Caco-2 (cell line): ENCODE measurements around the gene RAB35. TPM values are rescaled to one million over a fixed set of nuclear protein-coding genes. Genes with fewer than 3 reads are reported as not detected.
A peak's percentile ranks its signal among the peaks of the same experiment; 100 is the strongest.

Experiments
- BruUV-seq: library from RNA; stranded (reverse); fragments of 400-500 nt; replicated peaks from 2 replicates; lab custom pipeline; 2021; lab: Mats Ljungman, UMichigan
- CTCF ChIA-PET: fragments of 300-600 bp; sonication (Branson Sonifier 250); formaldehyde crosslinking; loops from one replicate; lab custom pipeline; 2022; ENCODE audit warnings: antibody characterized with exemption; lab: Charles Lee
- POLR2A ChIA-PET: fragments of 300-600 bp; sonication (Branson Sonifier 250); formaldehyde crosslinking; loops from one replicate; lab custom pipeline; 2022; ENCODE audit warnings: antibody characterized with exemption; lab: Charles Lee
- DNase-seq, 2 experiments: peaks; one replicate each; pipeline versions ENCODE4 v3.0.0 to v3.0.0-alpha.2; 2020 to 2022
- H3K27me3 ChIP-seq: replicated peaks from 2 replicates; pipeline ENCODE4 v1.6.0; 2011; ENCODE audit warnings: low read length; ENCODE audit not compliant: control insufficient read depth, insufficient read depth
- H3K36me3 ChIP-seq: 2 replicates; pipeline ENCODE4 v1.5.1; 2011; ENCODE audit warnings: low read length; ENCODE audit not compliant: control insufficient read depth, insufficient read depth
- H3K4me1 ChIP-seq: fragments of 250-450 bp; sonication (Bioruptor Pico); 2 replicates; pipeline ENCODE4 v1.5.1; 2020; ENCODE audit warnings: mild to moderate bottlenecking
- H3K4me3 ChIP-seq: 2 replicates; pipeline ENCODE4 v1.5.1; 2011; ENCODE audit warnings: low read depth, mild to moderate bottlenecking, control low read depth, low read length
- H3K9me3 ChIP-seq: fragments of 250-450 bp; sonication (Bioruptor Pico); 2 replicates; pipeline ENCODE4 v1.5.1; 2020; ENCODE audit warnings: mild to moderate bottlenecking, moderate library complexity
- H3K27ac Mint-ChIP-seq: one replicate; pipeline ENCODE4 v1.8.0; 2022; ENCODE audit warnings: mixed read lengths; ENCODE audit not compliant: unreplicated experiment
- H3K27me3 Mint-ChIP-seq: one replicate; pipeline ENCODE4 v1.8.0; 2022; ENCODE audit warnings: mixed read lengths; ENCODE audit not compliant: insufficient read depth, unreplicated experiment
- H3K36me3 Mint-ChIP-seq: one replicate; pipeline ENCODE4 v1.8.0; 2022; ENCODE audit warnings: mild to moderate bottlenecking, mixed read lengths; ENCODE audit not compliant: insufficient read depth, unreplicated experiment
- H3K4me1 Mint-ChIP-seq: one replicate; pipeline ENCODE4 v1.8.0; 2022; ENCODE audit warnings: low read depth, mixed read lengths; ENCODE audit not compliant: unreplicated experiment
- H3K4me3 Mint-ChIP-seq: one replicate; pipeline ENCODE4 v1.8.0; 2022; ENCODE audit warnings: mild to moderate bottlenecking, moderate library complexity, mixed read lengths; ENCODE audit not compliant: unreplicated experiment
- H3K9me3 Mint-ChIP-seq: one replicate; pipeline ENCODE4 v1.8.0; 2022; ENCODE audit warnings: mixed read lengths; ENCODE audit not compliant: unreplicated experiment
- CTCF ChIP-seq, 2 experiments: fragments of 200-600 bp in 1 of 2; IDR thresholded peaks; 1 replicate in 1 of 2; 2 replicates in 1 of 2; pipeline versions ENCODE4 v1.5.1 to v1.8.0; 2011 to 2022; ENCODE audit warnings: antibody characterized with exemption in 1 of 2, control low read depth in 1 of 2, inconsistent platforms in 1 of 2, low read depth in 1 of 2, low read length in 1 of 2, mild to moderate bottlenecking in 1 of 2, moderate library complexity in 1 of 2; ENCODE audit not compliant: insufficient read depth in 1 of 2, severe bottlenecking in 1 of 2, unreplicated experiment in 1 of 2
- intact Hi-C: fragments of 100-400 bp; cut with micrococcal nuclease; formaldehyde crosslinking; loops from one replicate; pipeline ENCODE4 v1.10.0; 2022; ENCODE audit not compliant: unreplicated experiment
- total RNA-seq: library from RNA; stranded (reverse); gene quantifications from 2 replicates; pipeline ENCODE4 v1.2.3, GENCODE V29; 2022

RAB35 gene
- total RNA-seq, 1 experiment from 2014 or later, result 72.0 TPM

- H3K4me1 ChIP-seq, result peaks cover 41% of the 10 kb centered on the region
- Mint-ChIP-seq H3K4me3 (no peak overlapping the region), H3K36me3 (no peaks in the 10 kb centered on the region), H3K4me1 (peaks cover 28% of the 10 kb centered on the region), H3K27ac (no peak overlapping the region), H3K9me3 (no peaks in the 10 kb centered on the region), H3K27me3 (no peaks in the 10 kb centered on the region)
- no peaks in the 10 kb centered on the region for H3K9me3 ChIP-seq
- no peaks in the 10 kb centered on the region for H3K27me3 ChIP-seq
- TF ChIP-seq CTCF (IDR thresholded peaks at IDR 0.05; ENCODE audit: insufficient read depth in 1 of 2, low read depth in 1 of 2, low read length in 1 of 2, severe bottlenecking in 1 of 2, unreplicated experiment in 1 of 2), result no peak
- no peaks in the 10 kb centered on the region for H3K36me3 ChIP-seq
- ChIA-PET POLR2A (no interaction called here), CTCF (interaction anchor here (1.2 kb wide), 1 partner anchor 21 kb away, joined by 4 read pairs; no protein-coding TSS in a partner anchor)
- no peak overlapping the region for H3K4me3 ChIP-seq
- no TSS peak for BruUV-seq
- no peak for DNase-seq
- intact Hi-C loops, result no loop called here
Measured at GRCh38 chr12:120066341-120066740, 50.2 kb downstream of the RAB35 start.

GRCh38 chr12:120065472-120065871 lies 51.1 kb downstream of the RAB35 start:
- H3K27me3 ChIP-seq, result no peaks in the 10 kb centered on the region
- Mint-ChIP-seq H3K4me3 (no peak overlapping the region), H3K9me3 (no peaks in the 10 kb centered on the region), H3K4me1 (peaks cover 28% of the 10 kb centered on the region), H3K36me3 (no peaks in the 10 kb centered on the region), H3K27me3 (no peaks in the 10 kb centered on the region), H3K27ac (no peak overlapping the region)
- BruUV-seq, result no TSS peak
- no peak overlapping the region for H3K4me3 ChIP-seq
- H3K36me3 ChIP-seq, result no peaks in the 10 kb centered on the region
- peaks cover 41% of the 10 kb centered on the region for H3K4me1 ChIP-seq
- no peak for DNase-seq
- no peaks in the 10 kb centered on the region for H3K9me3 ChIP-seq
- POLR2A ChIA-PET, result no interaction called here
- intact Hi-C loops, result loop anchor here (2.0 kb wide), 1 partner anchor 21 kb away; no protein-coding TSS in a partner anchor
- no peak for TF ChIP-seq CTCF (IDR thresholded peaks at IDR 0.05; ENCODE audit: insufficient read depth in 1 of 2, low read depth in 1 of 2, low read length in 1 of 2, severe bottlenecking in 1 of 2, unreplicated experiment in 1 of 2)
- CTCF ChIA-PET, result interaction anchor here (0.5 to 1.2 kb wide), 2 partner anchors 22 to 520 kb away, joined by 4 read pairs; no protein-coding TSS in a partner anchor

GRCh38 chr12:120064054-120064940 lies 52.3 kb downstream of the RAB35 start:
- H3K36me3 Mint-ChIP-seq, result no peaks in the 10 kb centered on the region
- peaks cover 41% of the 10 kb centered on the region for H3K4me1 ChIP-seq
- H3K4me1 Mint-ChIP-seq, result peaks cover 28% of the 10 kb centered on the region
- no TSS peak for BruUV-seq
- CTCF ChIA-PET, result interaction anchor here (0.5 to 2.0 kb wide), 2 partner anchors 23 to 137 kb away, joined by 4 to 9 read pairs; no protein-coding TSS in a partner anchor
- POLR2A ChIA-PET, result interaction anchor here (0.5 to 0.9 kb wide), 5 partner anchors 23 to 1142 kb away, joined by 3 to 4 read pairs (median 4); no protein-coding TSS in a partner anchor
- intact Hi-C loops, result loop anchor here (2.0 kb wide), 1 partner anchor 23 kb away; no protein-coding TSS in a partner anchor
- TF ChIP-seq CTCF (IDR thresholded peaks at IDR 0.05; ENCODE audit: insufficient read depth in 1 of 2, low read depth in 1 of 2, low read length in 1 of 2, severe bottlenecking in 1 of 2, unreplicated experiment in 1 of 2), result no peak
- peak overlapping the region; percentile 73 for H3K27ac Mint-ChIP-seq
- no peaks in the 10 kb centered on the region for H3K36me3 ChIP-seq
- no peaks in the 10 kb centered on the region for H3K27me3 ChIP-seq
- no peaks in the 10 kb centered on the region for H3K9me3 ChIP-seq
- H3K4me3 ChIP-seq, result no peak overlapping the region
- H3K9me3 Mint-ChIP-seq, result no peaks in the 10 kb centered on the region
- H3K4me3 Mint-ChIP-seq, result peak overlapping the region; percentile 36
- DNase-seq, result peak; percentile 51 to 74
- no peaks in the 10 kb centered on the region for H3K27me3 Mint-ChIP-seq
